ENCODE measurements around the gene PSME2. TPM values are rescaled to one million over a fixed set of nuclear protein-coding genes. Genes with fewer than 3 reads are reported as not detected.
A peak's percentile ranks its signal among the peaks of the same experiment; 100 is the strongest.

The PSME2 gene
- total and polyA plus RNA-seq, 2 of the 13 experiments (the other 11 are each of a cell fraction or from before 2014, with no cell fraction given) = 332 to 716 TPM

GRCh38 chr14:24095271-24096068, 50.9 kb downstream of the PSME2 start (continued):
- TF ChIP-seq ETV5 (CRISPR knock-in tag; IDR thresholded peaks at IDR 0.05; ENCODE audit: borderline replicate concordance) (peak; percentile 65), ZNF782 (CRISPR knock-in tag; IDR thresholded peaks at IDR 0.05; ENCODE audit: borderline replicate concordance) (peak; percentile 99), ZNF460 (CRISPR knock-in tag; IDR thresholded peaks at IDR 0.05; ENCODE audit: borderline replicate concordance) (no peak), NR3C1 (CRISPR knock-in tag; IDR thresholded peaks at IDR 0.05) (no peak), RAD21 (CRISPR knock-in tag; IDR thresholded peaks at IDR 0.05) (peak; percentile 39), HNRNPL (IDR thresholded peaks at IDR 0.05; ENCODE audit: low read depth, low read length) (0 out of 2 replicates have a peak, but pooled peaks have one; percentile 21), TEAD3 (CRISPR knock-in tag; optimal IDR thresholded peaks at IDR 0.05; ENCODE audit: borderline replicate concordance) (peak; percentile 93), HNRNPLL (IDR thresholded peaks at IDR 0.05; ENCODE audit: low read depth, low read length, poor library complexity, severe bottlenecking) (no peak), NFE2L2 (IDR thresholded peaks at IDR 0.05; ENCODE audit: low read length) (peak; percentile 15; the same call in 1 of the 2 replicates), SALL2 (CRISPR knock-in tag; IDR thresholded peaks at IDR 0.05) (peak; percentile 94), USF2 (IDR thresholded peaks at IDR 0.05; ENCODE audit: low read depth, low read length) (peak; percentile 98), USF2 (CRISPR knock-in tag; IDR thresholded peaks at IDR 0.05; ENCODE audit: borderline replicate concordance) (no peak), ZNF703 (CRISPR knock-in tag; IDR thresholded peaks at IDR 0.05; ENCODE audit: borderline replicate concordance) (no peak), GPBP1L1 (CRISPR knock-in tag; IDR thresholded peaks at IDR 0.05) (no peak), HMG20B (CRISPR knock-in tag; conservative IDR thresholded peaks at IDR 0.05) (peak; percentile 89), NR1H2 (CRISPR knock-in tag; IDR thresholded peaks at IDR 0.05; ENCODE audit: borderline replicate concordance, low read depth) (no peak), PCBP1 (IDR thresholded peaks at IDR 0.05; ENCODE audit: borderline replicate concordance, low read depth, low read length) (no peak), SIX1 (CRISPR knock-in tag; IDR thresholded peaks at IDR 0.05; ENCODE audit: borderline replicate concordance) (peak; percentile 70), SOX5 (CRISPR knock-in tag; IDR thresholded peaks at IDR 0.05; ENCODE audit: borderline replicate concordance) (peak; percentile 88), ZFX (CRISPR knock-in tag; IDR thresholded peaks at IDR 0.05; ENCODE audit: low read depth) (peak; percentile 97), KLF12 (CRISPR knock-in tag; IDR thresholded peaks at IDR 0.05; ENCODE audit: borderline replicate concordance) (peak; percentile 96), ARID5B (CRISPR knock-in tag; IDR thresholded peaks at IDR 0.05) (peak; percentile 92), NBN (conservative IDR thresholded peaks at IDR 0.05) (no peak), SNAI1 (CRISPR knock-in tag; IDR thresholded peaks at IDR 0.05; ENCODE audit: borderline replicate concordance) (peak; percentile 91; the same call in 1 of the 2 replicates)
